Ramos (cell line): ENCODE results near the gene TFE3.

Experiments
- in situ Hi-C: fragments of 300-500 bp; cut with MboI; formaldehyde crosslinking; loops from one replicate; pipeline ENCODE4 v1.14.3; 2022; ENCODE audit warnings: low sequenced_read_pairs; ENCODE audit not compliant: unreplicated experiment

TFE3 gene

DNA sequence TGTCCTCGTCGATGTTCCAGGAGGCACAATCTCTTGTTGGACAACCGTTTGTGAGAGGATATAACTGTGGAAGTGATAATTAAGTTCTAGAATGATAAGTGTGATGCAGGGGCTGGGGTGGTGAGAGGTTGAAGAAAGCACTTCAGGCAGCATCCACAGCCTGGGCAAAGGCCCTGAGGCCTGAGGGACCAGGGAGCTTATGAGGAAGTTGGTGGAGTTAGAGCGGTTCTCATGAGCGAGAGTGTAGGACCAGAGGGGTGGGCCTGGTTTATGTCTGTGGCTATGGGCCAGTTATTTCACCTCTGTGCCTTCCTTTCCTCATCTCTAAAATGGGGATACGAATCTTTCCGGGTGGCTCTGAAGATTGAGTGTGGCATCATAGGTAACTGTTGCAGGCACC lies 18.3 kb upstream of the TFE3 start:
- in situ Hi-C loops = no loop called here

DNA sequence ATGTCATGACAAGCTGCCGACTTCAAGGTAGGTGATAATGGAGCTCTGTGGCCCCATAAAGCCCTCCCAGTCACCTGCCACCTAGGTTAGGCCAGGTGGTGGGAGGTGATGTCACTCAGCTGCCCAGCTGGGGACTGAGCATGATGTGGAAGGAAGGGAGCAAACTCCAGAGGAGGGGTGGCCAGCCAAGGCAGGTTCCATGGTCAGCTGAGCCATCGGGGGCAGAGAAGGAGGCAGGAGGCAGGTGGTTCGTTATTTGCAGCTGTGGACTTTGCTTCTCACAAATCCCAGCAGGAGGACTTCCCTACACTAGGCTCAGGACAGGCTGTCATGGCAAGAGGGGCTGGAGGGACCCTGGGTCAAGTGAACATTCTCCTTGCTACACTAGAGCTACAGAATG lies 17.8 kb upstream of the TFE3 start:
- in situ Hi-C loops = no loop called here

DNA sequence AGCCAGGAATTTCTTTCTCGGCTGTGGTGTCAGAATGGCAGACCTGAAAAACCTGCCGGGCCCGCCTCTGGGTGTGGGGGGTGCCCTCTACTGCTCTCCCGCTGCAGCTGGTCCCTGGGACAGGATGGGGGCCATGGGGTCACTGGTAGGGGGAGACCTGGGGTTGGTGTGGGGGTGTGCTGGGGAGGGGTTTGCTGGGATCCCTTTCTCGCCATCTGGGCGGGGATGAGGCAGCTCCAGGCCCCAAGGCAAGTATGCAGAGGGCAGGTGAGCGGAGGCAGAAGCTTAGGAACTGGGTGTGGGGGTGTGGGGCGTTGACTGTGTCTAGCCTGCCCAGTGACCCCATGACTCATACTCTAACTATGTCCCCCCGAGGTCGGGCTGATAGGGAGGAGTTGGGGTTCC lies 16.5 kb upstream of the TFE3 start:
- in situ Hi-C loops = no loop called here

DNA sequence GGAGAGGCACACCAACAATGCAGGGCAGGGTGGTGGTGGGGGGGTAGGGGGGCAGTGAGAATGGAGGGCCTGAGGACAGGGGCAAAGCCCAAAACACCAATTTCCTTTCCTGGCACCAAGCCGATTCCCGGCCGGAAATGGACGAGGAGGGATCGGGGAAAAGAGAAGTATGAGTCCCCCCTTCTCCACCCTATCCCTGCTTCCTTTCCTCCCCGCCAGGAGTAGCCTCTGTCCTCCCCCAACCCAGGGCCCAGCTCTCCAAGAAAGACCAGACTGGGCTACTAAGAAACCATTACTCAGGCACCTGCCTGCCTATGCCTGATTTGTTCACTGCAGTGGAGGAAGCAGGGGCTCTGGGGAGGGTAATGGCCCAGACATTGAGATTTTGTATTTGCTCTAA lies 16.0 kb upstream of the TFE3 start:
- in situ Hi-C loops = no loop called here

DNA sequence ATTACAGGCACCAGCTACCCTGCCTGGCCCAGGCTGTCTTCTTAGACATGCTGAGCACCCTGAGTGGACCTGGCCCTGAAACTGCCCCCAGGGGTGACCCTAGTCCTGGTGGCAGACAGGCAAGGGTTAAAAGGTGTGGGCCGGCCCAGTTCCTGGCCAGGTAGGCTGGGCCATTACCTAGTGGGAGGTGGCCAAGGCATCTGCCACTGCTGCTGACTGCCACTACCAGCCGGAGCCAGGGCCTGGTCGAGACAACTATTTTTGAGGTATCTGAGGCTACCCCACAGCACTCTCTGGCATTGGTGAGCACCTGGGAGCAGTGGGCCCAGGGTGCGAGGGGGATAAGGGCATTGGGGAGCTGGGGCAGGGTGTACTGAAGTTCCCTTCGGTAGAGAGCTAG lies 15.6 kb upstream of the TFE3 start, which contains the start of gene CCDC120:
TSS of gene CCDC120 (plus strand) at position 206 of the 400 bp plus-strand sequence. CDS start 3,043 bp downstream, outside the sequence.
- in situ Hi-C loops = no loop called here

DNA sequence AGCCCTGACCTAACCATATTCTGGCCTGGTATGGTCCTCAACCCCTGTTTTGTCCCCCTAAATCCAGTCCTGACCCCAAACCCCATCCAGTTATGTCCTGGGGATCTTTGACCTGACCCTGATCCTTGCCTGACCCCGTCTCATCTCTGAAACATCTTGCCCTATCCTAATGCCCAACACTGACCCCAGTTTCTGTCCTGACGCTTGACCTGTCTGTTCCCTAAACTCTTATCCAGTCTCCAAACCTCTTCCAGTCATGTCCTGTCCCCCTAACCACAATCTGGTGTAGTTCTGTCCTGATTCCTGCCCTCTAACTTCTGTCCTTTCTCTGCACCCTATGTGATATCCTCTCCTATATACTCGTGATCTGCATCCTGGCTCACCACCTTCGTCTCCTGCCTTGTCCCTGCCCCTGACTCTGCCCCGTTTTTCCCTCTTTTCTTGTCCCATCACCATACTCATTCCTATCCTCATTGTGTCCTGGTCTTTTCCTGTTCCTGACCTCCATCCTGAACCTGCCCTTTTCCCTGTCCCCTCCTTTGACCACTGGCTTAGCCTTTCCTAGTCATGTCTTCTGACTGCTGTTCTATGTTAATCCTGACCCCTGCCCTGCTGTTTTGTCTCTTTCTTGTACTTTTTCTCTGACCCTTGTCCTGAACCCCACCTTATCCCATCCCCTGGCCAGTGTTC lies 11.1 kb upstream of the TFE3 start:
- in situ Hi-C loops = no loop called here

DNA sequence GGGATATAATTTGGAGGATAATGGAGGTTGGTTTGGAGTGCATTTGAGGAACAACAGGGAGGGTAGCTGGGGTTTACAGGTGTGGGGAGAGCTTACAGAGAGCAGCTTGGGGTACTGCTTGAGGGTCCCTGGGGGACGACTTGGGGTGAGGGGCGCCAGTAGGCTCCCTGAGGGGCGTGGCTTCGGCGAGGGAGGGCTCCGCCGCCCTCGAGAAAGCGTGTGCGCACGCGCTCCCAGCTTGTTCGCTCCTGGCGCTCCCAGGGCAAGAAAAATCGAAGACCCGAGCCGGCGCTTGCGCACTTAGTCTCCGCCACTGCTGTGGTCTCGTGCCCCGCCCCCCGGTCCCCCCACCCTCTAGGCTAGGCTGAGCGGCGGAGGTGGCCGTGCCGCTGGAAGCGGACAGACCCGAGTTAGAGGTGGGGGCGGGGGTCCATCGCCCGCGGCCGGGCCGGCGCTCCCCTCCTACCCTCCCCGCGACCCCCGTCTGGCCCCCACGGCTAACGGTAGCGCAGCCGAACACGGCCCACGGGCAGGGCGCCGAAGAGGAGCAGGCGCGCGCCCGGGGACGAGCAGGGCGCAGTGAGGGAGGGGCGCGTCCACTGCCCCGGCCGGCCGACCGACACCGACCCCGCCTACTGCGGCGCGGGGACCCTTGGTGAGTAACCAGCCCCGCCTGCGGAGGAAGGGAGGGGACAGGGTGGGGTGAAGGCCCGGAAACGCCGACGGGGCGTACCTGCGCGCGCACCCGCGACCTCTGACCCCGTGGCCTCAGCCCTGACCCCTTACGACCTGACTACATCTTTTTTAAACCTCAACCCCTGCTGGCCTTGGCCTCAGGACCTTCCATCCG lies 10.3 kb upstream of the TFE3 start:
- in situ Hi-C loops = no loop called here

DNA sequence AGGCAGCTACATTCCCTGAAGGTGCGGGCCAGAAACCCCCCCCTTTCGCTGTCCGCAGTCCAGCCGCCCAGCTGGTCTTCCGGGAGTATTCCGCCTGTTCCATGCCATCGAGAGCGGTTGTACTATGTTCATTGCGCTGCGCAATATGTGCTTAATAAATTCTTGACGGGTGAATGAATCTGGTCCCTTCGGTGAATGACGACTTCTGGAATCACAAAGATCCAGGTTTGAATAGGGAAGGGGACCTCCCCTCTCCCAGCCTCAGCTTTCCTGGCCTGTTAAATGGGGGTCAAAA lies 777 bp upstream of the TFE3 start:
- in situ Hi-C loops = loop anchor here (10.0 kb wide), 1 partner anchor 79 kb away; no protein-coding TSS in a partner anchor

DNA sequence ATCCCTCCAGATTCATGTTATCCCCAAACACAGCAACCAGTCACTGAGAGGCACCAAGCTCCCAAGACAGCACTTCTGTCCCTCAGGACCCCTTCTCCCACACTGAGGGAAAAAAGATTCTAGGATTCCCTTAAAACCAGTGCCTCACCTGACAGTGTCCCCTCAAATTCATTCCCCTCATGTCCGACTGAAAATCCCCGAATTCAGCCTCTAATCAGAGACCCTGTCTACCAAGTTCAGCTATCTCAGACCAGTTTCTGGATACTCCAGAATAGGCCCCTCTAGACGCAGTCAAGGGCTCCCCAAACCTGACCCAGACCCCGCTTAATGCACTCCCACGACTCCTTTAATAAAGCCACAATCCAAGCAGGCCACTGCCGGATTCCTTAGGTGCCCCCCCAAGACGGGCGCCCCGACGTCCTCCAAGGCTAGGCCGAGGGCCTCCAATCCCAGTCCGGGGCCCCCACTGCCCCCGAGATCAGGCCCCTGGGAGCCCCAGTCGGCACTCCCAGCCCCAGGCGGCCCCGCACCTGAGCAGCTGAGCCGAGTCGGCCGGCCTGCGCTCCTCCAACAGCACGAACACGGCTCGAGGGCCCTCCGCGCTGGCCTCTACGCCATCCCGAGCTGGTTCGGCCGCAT lies 457 bp downstream of the TFE3 start:
- in situ Hi-C loops = loop anchor here (10.0 kb wide), 1 partner anchor 78 kb away; no protein-coding TSS in a partner anchor

DNA sequence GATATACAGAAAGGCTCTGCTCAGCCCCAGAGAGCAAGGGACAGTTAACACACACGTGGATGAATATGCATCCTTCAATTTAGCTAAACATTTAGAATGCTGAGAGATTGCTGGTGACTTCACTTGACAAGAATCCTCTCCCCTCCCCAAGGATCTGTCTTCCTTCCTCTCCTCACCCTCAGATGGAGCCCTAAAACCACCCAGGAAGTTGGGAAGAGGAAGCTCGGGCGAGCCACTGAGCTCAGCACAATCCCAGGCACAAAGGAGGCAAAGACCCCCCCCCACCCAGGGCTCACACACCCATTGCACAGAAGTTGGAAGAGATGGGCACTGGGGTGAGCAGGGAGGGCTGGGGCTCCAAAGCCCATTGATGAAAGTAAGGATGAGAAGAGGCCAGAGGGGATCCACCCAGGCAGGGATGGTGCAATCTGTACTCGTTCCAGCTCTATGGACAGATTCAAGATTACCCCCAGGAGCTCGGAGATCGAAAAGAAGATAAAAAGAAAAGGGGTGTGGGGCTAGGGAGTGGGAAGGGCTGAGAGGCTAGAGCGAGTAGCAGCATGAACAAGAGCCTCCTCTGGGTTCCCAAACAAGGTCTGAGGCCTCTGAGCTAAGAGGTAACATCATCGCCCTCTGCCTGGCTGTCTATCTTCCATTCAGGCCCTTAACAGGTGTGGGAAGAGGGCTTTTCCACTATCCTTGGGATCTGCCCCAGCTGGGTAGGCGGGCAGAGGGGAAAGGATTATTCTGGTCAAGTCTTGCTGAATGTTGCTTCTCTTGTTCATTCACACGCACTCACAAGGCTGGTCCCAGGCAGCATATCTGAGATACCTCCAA lies 1.2 kb downstream of the TFE3 start:
- in situ Hi-C loops = loop anchor here (10.0 kb wide), 1 partner anchor 77 kb away; no protein-coding TSS in a partner anchor

DNA sequence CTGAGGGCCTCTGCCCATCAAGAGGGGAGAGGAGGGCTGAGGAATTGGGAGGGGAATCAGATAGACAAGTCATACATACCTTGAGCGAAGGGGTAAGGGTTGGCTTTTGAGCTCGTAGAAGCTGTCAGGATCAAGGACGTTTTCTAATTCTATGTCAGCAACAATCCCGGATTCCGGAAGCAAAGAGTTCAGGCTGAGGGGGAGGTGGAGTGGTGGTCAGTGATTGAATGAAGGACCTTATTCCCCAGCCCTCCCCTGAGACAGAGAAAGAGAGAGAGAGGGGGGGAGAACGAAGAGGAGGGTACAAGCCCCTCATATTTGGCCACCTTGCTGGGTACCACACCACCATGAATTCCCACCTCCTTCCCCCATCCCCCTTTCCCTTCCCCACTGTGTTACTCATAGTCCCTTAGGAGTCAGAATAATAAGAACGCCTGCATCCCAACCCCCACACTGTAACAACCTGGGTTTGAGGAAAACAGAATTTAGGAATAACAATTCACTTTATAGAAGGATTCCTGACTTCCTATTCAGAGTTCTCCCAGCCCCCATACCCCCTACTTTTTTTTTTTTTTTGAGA lies 2.7 kb downstream of the TFE3 start:
- in situ Hi-C loops = loop anchor here (10.0 kb wide), 1 partner anchor 76 kb away; no protein-coding TSS in a partner anchor

DNA sequence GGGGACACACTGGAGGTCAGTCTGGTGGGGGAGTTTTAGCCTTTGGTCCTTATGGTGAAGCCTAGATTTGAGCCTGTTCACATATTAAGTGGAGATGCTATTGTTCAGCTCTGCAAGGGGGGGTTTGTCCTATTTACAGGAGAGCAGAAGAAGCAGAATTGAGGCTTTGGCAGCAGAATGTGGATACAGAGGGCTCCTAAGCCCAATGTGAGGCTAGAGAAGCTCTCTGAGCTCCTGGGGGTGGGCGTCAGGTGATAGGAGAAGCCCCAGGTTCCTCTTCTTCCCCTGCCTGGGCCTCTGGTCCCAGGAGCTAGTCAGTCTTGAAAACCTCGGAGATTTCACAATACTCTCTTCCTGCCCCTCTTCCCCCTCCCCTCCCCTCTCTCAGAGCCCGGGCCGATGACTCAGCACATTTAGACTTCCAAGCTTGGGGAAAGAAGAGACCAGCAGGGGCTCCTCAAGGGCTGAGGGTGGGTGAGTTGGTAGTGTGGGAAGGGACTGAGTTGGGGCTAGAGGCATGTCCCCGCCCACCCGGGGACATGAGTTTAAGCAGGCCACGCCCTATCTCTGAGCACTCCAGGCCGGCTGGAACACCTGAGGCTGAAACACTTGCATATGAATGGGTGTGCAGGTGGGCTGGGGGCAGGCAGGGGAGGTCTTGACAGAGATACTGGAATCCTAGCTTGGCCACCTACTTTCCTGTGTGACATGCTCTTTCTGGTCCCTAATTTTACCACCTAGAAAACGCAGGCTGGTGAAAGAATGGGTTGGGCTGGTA lies 3.4 kb downstream of the TFE3 start:
- in situ Hi-C loops = loop anchor here (10.0 kb wide), 1 partner anchor 75 kb away; no protein-coding TSS in a partner anchor

DNA sequence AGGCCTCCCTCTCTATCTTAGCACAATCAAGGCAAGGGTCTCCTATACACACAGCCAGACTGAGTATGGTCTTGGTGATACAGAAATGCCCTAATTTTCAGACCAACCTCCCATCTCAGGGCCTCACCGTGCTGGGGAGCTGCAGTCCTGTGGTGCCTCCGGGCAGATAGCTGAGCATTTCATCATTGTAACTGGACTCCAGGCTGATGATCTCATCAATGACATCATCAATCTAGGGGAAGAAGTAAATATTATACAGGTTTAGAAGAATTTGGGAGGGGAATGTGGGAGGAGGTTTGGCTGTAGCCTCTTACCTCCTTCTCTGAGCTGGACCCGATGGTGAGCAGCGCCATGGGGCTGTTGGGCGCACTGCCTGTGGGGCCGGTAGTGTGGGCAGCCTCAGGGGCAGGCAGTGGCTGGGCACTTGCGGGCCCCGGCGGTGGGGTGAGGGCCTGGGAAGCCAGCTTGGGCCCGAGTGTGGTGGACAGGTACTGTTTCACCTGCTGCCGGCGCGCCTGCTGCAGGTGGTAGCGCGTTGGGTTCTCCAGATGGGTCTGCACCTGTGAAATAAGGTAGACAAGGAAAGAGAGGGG lies 5.2 kb downstream of the TFE3 start:
- in situ Hi-C loops = no loop called here

DNA sequence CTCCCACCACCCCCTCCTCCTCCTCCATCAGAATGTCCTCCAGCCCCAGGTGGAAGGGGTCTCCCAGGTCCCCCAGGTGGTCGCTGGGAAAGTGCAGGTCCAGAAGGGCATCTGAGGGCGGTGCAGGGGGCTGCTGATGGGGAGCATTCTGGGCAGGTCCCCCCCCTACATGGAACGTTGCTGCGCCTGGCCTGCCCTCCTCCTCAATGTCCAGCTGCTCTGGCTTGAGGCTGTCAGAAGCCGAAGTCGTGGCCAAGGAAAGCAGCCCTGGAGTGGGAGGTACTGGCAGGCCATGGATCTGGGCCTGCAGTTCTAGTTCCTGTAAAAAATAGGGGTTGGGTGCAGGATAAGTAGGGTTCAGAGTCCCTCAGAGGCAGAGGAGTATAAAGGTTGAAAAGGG lies 12.9 kb downstream of the TFE3 start:
- in situ Hi-C loops = no loop called here

DNA sequence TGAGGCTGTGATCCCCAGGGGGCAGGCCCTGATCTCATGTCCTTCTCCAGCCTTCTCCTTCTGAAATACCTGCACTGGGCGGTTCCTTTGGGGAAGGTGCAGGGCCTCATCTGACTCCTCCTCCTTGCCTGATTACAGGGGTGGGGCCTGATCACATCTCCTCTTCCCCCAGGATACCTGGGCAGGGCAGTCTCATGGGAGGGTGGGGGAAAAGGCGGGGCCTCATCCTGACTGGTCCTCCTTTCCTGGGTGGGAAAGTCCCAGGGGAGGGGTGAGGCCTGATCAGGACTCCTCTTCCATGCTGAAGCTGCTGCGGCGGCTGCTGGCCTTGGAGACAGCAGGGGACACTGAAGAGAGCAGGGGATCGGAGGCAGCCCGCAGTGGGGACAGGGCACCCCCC lies 13.3 kb downstream of the TFE3 start:
- in situ Hi-C loops = no loop called here

DNA sequence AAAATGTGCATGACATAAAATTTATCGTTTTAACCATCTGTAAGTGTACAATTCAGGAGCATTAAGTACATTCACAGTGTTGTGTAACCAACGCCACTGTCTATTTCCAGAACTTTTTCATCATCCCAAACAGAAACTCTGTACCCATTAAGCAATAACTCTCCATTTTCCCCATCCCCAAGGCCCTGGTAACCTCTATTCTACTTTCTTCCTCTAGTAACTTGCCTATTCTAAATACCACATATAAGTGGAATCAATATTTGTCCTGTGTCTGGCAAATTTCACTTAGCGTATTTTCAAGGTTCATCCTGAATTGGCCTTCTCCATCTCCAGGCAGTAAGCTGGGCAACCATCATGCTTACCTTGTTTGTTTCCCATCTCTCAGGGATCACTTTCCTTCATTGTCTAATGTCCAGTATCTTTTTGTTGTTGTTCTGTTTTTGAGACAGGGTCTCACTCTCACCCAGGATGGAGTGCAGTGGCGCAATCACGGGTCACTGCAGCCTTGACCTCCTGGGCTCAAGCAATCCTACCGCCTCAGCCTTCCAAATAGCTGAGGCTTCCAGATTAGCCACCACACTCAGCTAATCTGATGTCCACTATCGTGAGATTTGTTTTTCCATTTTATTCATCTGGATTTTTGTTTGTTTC lies 23.4 kb downstream of the TFE3 start:
- in situ Hi-C loops = no loop called here

DNA sequence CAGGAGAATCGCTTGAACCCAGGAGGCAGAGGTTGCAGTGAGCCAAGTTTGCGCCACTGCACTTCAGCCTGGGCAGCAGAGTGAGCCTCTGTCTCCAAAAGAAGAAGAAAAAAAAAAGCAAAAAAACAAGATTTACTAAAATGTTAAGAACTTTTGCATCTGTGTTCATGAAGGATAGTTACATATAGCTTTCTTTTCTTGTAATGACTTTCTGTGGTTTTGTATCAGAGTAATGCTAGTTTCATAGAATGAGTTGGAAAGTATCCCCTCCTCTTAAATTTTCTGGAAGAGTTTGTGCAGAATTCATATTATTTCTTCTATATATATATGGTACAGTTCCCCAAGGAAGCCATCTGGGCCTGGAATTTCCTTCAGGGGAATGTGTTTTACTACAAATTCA lies 24.1 kb downstream of the TFE3 start:
- in situ Hi-C loops = no loop called here

DNA sequence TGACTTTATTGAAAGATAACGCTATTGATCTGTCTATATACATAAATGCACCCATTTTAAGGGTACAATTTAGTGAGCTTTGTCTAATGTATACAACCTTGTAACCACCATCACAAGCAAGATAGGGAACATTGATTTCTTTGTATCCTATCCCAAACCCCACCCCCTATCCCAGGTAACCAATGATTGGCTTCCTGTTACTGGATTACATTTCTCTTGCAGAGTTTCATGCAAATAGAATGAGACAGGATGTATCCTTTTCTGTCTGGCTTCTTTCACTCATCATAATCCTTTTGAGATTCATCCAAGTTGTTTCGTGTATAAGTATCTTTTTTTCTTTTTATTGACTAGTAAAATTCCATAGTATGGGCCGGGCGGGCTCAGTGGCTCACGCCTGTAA lies 39.5 kb downstream of the TFE3 start:
- in situ Hi-C loops = no loop called here
